Transverse colon (tissue), 4 donors: ENCODE data around the gene PACRG.

Source experiments
- CTCF ChIP-seq, 5 experiments: fragments of 200-600 bp in 3 of 5; fragments of 450-650 bp in 2 of 5; sonication (generic) in 3 of 5; IDR thresholded peaks; 1 replicate in 2 of 5; 2 replicates in 3 of 5; pipeline ENCODE4 v1.5.1; 2016 to 2017; ENCODE audit warnings: antibody characterized with exemption in 5 of 5, inconsistent platforms in 3 of 5, mild to moderate bottlenecking in 2 of 5, moderate library complexity in 1 of 5
- EP300 ChIP-seq: sonication (generic); formaldehyde crosslinking; IDR thresholded peaks from one replicate; pipeline ENCODE4 v1.6.1; 2017; ENCODE audit warnings: antibody characterized with exemption, low read depth
- POLR2A ChIP-seq: fragments of 450-650 bp; IDR thresholded peaks from one replicate; pipeline ENCODE4 v1.6.1; 2016; ENCODE audit warnings: antibody characterized with exemption, mild to moderate bottlenecking, moderate library complexity
- POLR2AphosphoS5 ChIP-seq, 3 donors: sonication (generic); formaldehyde crosslinking; IDR thresholded peaks; one replicate each; pipeline ENCODE4 v1.6.1; 2016; ENCODE audit warnings: antibody characterized with exemption in 3 of 3

- TF ChIP-seq CTCF (IDR thresholded peaks at IDR 0.05): no peak
- no peak for TF ChIP-seq POLR2A
- no peak for TF ChIP-seq EP300
- no peak for TF ChIP-seq POLR2AphosphoS5 (IDR thresholded peaks at IDR 0.05)
Observed at GRCh38 chr6:163327165-163327880, 599.5 kb downstream of the PACRG start.
